Loucy (cell line): ENCODE data around the gene ARL4D.

Experiments used
- CTCF ChIP-seq: fragments of 200-600 bp; sonication (generic); conservative IDR thresholded peaks from 2 replicates; pipeline ENCODE4 v1.5.1; 2014; ENCODE audit warnings: mild to moderate bottlenecking, antibody characterized with exemption, low read length
- EZH2phosphoT487 ChIP-seq: fragments of 200-600 bp; IDR thresholded peaks from 2 replicates; pipeline ENCODE4 v1.6.1; 2018; ENCODE audit warnings: antibody characterized with exemption, mild to moderate bottlenecking, moderate library complexity, borderline replicate concordance

- TF ChIP-seq CTCF (no peak), EZH2phosphoT487 (no peak)
Observed at GRCh38 chr17:43405861-43406260, 7.1 kb downstream of the ARL4D start.
